Testis (tissue), 2 donors: ENCODE data around the gene TMEM43.

Experiments
- POLR2A ChIP-seq: fragments of 450-650 bp; IDR thresholded peaks from one replicate; pipeline ENCODE4 v1.6.1; 2017; ENCODE audit warnings: antibody characterized with exemption, mild to moderate bottlenecking, moderate library complexity
- TF ChIP-seq, protein P1 (sequence below), 3 experiments: fragments of 450-650 bp in 2 of 3; fragments of 200-600 bp in 1 of 3; sonication (generic) in 1 of 3; IDR thresholded peaks; one replicate each; pipeline ENCODE4 v1.5.1; 2016 to 2019; ENCODE audit warnings: antibody characterized with exemption in 3 of 3, mild to moderate bottlenecking in 2 of 3, moderate library complexity in 1 of 3

DNA sequence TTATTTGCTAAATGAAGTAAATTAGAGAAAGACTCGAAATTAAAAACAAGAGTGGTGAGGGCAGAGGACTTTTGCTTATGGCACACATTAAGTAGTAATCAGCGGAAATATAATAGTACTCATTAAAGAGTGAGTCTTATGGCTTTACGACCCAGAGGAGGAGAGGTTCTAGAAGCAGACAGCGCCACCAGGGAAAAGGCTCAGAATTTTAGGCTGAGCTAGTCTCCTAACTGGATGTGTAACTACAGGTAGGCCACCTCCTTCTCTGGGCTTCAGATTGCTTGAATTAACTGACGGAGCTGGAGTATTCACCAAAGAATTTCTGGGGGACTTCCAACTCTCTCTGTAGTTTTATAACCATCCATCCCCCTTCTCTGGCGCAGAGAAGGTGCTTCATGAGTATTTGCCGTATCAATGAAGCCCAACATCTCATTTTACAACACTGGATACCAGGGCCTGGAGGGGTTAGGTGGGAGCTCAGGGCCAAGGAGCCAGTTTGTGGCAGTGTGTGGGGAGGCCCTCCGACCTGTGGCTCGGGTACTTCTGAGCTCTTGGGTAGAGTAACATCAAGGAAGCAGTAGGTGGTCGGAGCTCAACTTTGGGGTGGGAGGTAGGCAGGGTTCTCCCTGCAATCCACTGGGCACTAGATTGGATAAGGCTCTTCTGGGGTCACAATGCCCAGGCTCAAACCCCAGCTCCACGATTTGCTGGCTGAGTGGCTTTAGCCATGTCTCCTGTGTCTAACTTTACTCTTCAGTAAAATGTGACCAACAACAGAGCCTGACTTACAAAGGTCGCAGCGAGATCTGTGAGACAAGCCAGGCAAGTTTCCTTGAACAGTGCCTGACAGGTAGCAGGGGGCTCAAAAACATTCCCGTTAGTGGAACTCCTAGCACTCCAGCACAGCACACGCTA lies 1.3 kb upstream of the TMEM43 start:
- TF ChIP-seq POLR2A = no peak
- TF ChIP-seq, protein P1, sequence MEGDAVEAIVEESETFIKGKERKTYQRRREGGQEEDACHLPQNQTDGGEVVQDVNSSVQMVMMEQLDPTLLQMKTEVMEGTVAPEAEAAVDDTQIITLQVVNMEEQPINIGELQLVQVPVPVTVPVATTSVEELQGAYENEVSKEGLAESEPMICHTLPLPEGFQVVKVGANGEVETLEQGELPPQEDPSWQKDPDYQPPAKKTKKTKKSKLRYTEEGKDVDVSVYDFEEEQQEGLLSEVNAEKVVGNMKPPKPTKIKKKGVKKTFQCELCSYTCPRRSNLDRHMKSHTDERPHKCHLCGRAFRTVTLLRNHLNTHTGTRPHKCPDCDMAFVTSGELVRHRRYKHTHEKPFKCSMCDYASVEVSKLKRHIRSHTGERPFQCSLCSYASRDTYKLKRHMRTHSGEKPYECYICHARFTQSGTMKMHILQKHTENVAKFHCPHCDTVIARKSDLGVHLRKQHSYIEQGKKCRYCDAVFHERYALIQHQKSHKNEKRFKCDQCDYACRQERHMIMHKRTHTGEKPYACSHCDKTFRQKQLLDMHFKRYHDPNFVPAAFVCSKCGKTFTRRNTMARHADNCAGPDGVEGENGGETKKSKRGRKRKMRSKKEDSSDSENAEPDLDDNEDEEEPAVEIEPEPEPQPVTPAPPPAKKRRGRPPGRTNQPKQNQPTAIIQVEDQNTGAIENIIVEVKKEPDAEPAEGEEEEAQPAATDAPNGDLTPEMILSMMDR (IDR thresholded peaks at IDR 0.05) = no peak
